A673 (cell line): ENCODE results near the gene ATG5. TPM values are rescaled to one million over a fixed set of nuclear protein-coding genes. Genes with fewer than 3 reads are reported as not detected.

ENCODE experiments used
- BruUV-seq: library from RNA; stranded (reverse); fragments of 400-500 nt; replicated peaks from 2 replicates; lab custom pipeline; 2021; lab: Mats Ljungman, UMichigan
- CTCF ChIA-PET: fragments of 300-600 bp; sonication (Branson Sonifier 250); formaldehyde crosslinking; loops from one replicate; lab custom pipeline; 2022; ENCODE audit warnings: antibody characterized with exemption; lab: Charles Lee
- POLR2A ChIA-PET: fragments of 300-600 bp; sonication (Branson Sonifier 250); formaldehyde crosslinking; loops from one replicate; lab custom pipeline; 2022; ENCODE audit warnings: antibody characterized with exemption; ENCODE audit not compliant: low non-redundant PET; lab: Charles Lee
- DNase-seq: peaks from one replicate; pipeline ENCODE4 v3.0.0-alpha.2; 2015; ENCODE audit warnings: low spot score
- H3K27ac ChIP-seq: fragments of 200-600 bp; sonication (generic); 2 replicates; pipeline ENCODE4 v1.5.1; 2016; ENCODE audit warnings: mixed run types, low read depth, mild to moderate bottlenecking, mixed read lengths, antibody characterized with exemption, low read length; ENCODE audit not compliant: poor library complexity, severe bottlenecking
- H3K27me3 ChIP-seq: fragments of 200-600 bp; sonication (generic); replicated peaks from 2 replicates; pipeline ENCODE4 v1.6.1; 2017; ENCODE audit warnings: mixed run types, low read depth, mild to moderate bottlenecking, mixed read lengths, antibody characterized with exemption, low read length; ENCODE audit not compliant: insufficient read depth, poor library complexity
- H3K36me3 ChIP-seq: fragments of 200-600 bp; sonication (generic); 2 replicates; pipeline ENCODE4 v1.6.1; 2016; ENCODE audit warnings: mixed run types, mild to moderate bottlenecking, mixed read lengths, antibody characterized with exemption, low read length; ENCODE audit not compliant: insufficient read depth, poor library complexity, severe bottlenecking
- H3K4me1 ChIP-seq: fragments of 200-600 bp; sonication (generic); 2 replicates; pipeline ENCODE4 v1.6.1; 2017; ENCODE audit warnings: mixed run types, mild to moderate bottlenecking, mixed read lengths, antibody characterized with exemption, low read length; ENCODE audit not compliant: insufficient read depth, poor library complexity, severe bottlenecking
- H3K4me3 ChIP-seq: fragments of 200-600 bp; sonication (generic); 2 replicates; pipeline ENCODE4 v1.5.1; 2016; ENCODE audit warnings: low read depth, mixed run types, mild to moderate bottlenecking, mixed read lengths, low read length; ENCODE audit not compliant: poor library complexity, severe bottlenecking
- H3K9me3 ChIP-seq: fragments of 200-600 bp; sonication (generic); 2 replicates; pipeline ENCODE4 v1.6.1; 2016; ENCODE audit warnings: mixed run types, low read depth, mild to moderate bottlenecking, mixed read lengths, antibody characterized with exemption, low read length; ENCODE audit not compliant: poor library complexity, severe bottlenecking
- EZH2 ChIP-seq: fragments of 200-600 bp; sonication (generic); IDR thresholded peaks from 2 replicates; pipeline ENCODE4 v1.6.1; 2017; ENCODE audit warnings: borderline replicate concordance, low read depth, mild to moderate bottlenecking, mixed read lengths, antibody characterized with exemption, low read length; ENCODE audit not compliant: poor library complexity, severe bottlenecking
- intact Hi-C: fragments of 100-400 bp; cut with micrococcal nuclease; formaldehyde crosslinking; loops from one replicate; pipeline ENCODE4 v1.10.0; 2022; ENCODE audit not compliant: unreplicated experiment
- total RNA-seq: library from RNA; stranded (reverse); gene quantifications from 2 replicates; pipeline ENCODE4 v1.2.3, GENCODE V29; 2021
- TF ChIP-seq, protein P1 (sequence below): fragments of 300-800, 200-600 bp; sonication (generic); conservative IDR thresholded peaks from 2 replicates; pipeline ENCODE4 v1.5.1; 2017; ENCODE audit warnings: low read depth, mild to moderate bottlenecking, antibody characterized with exemption, low read length, moderate library complexity, mixed read lengths

Gene ATG5
- total RNA-seq, 1 experiment from 2014 or later: 37.0 TPM

DNA sequence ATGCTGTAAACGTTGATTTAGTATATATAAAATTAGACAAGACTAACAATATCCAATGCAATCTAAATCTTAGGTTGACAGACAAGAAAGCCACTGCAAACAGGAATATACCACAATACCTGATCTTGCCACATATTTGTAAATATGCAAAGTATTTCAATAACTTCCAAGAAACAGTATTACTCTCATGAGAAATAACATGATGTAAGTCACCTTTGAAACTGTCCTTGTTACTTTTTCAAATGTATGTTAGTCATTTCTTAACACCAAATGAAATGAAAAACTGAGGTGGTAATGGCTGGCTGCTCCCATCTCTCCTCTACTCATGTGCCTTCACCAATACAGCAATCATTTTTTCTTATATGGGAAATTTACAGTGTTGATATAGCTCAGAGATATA, 118.7 kb downstream of the ATG5 start:
- CTCF ChIA-PET: no interaction called here
- H3K27me3 ChIP-seq: no peaks in the 10 kb centered on the region
- no TSS peak for BruUV-seq
- H3K9me3 ChIP-seq: no peaks in the 10 kb centered on the region
- H3K27ac ChIP-seq: no peak overlapping the region
- H3K4me3 ChIP-seq: no peak overlapping the region
- TF ChIP-seq, protein P1, sequence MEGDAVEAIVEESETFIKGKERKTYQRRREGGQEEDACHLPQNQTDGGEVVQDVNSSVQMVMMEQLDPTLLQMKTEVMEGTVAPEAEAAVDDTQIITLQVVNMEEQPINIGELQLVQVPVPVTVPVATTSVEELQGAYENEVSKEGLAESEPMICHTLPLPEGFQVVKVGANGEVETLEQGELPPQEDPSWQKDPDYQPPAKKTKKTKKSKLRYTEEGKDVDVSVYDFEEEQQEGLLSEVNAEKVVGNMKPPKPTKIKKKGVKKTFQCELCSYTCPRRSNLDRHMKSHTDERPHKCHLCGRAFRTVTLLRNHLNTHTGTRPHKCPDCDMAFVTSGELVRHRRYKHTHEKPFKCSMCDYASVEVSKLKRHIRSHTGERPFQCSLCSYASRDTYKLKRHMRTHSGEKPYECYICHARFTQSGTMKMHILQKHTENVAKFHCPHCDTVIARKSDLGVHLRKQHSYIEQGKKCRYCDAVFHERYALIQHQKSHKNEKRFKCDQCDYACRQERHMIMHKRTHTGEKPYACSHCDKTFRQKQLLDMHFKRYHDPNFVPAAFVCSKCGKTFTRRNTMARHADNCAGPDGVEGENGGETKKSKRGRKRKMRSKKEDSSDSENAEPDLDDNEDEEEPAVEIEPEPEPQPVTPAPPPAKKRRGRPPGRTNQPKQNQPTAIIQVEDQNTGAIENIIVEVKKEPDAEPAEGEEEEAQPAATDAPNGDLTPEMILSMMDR: no peak
- no peak for TF ChIP-seq EZH2
- POLR2A ChIA-PET: no interaction called here
- H3K4me1 ChIP-seq: no peaks in the 10 kb centered on the region
- no peak for DNase-seq
- no peaks in the 10 kb centered on the region for H3K36me3 ChIP-seq
- intact Hi-C loops: no loop called here

DNA sequence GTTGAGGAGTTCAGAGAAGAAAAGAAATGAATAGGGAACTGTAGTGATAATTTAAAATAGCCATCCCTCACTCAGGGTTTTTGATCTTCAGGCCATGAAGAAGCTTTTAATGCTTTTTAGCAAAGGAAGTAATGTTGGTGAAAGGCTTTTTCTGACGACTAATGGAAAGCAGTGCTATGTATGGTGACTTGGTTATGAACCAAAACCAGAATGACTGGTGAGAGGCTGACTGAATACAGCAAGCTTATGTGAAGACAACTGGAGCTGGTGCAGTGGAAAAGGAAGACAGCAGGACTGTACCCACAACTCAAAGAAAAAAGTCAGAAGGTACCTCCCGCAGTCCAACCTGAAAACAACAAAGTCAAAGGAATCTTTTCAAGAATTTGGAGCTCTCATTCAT, 120.6 kb downstream of the ATG5 start:
- Histone ChIP-seq H3K4me3 (no peak overlapping the region), H3K36me3 (no peaks in the 10 kb centered on the region), H3K27ac (no peak overlapping the region), H3K27me3 (no peaks in the 10 kb centered on the region), H3K9me3 (no peaks in the 10 kb centered on the region), H3K4me1 (no peaks in the 10 kb centered on the region)
- CTCF ChIA-PET: no interaction called here
- TF ChIP-seq EZH2: no peak
- TF ChIP-seq, protein P1: no peak
- DNase-seq: no peak
- POLR2A ChIA-PET: no interaction called here
- intact Hi-C loops: no loop called here
- no TSS peak for BruUV-seq

DNA sequence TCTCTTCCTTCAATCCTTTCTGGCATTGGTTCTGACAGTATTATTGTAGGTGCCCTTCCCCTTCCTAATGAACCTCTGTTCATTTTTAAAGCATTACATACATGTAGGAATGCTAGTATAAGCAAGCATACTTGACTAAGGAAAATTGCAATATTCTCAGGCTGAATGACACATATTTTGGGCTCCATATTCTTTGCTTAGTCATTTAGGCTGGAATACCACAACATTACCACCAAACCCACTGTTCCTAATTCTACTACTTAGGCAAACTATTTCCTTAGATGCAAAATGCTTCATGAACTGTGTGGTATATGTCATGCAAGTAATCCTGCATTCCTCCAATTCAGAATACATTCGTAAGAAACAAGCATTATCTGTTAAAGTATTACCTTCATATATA, 125.6 kb downstream of the ATG5 start:
- Histone ChIP-seq H3K27me3 (no peaks in the 10 kb centered on the region), H3K27ac (no peak overlapping the region), H3K4me3 (no peak overlapping the region), H3K9me3 (no peaks in the 10 kb centered on the region), H3K36me3 (no peaks in the 10 kb centered on the region), H3K4me1 (no peaks in the 10 kb centered on the region)
- ChIA-PET CTCF (no interaction called here), POLR2A (no interaction called here)
- BruUV-seq: no TSS peak
- intact Hi-C loops: no loop called here
- no peak for TF ChIP-seq EZH2
- TF ChIP-seq, protein P1: no peak
- DNase-seq: no peak
